H1 (cell line): Measurements from ENCODE around the gene CSHL1. TPM values are rescaled to one million over a fixed set of nuclear protein-coding genes. Genes with fewer than 3 reads are reported as not detected.

Source experiments
- CTCF ChIA-PET: fragments of 300-600 bp; sonication (Branson Sonifier 250); formaldehyde crosslinking; loops from one replicate; lab custom pipeline; 2021; ENCODE audit not compliant: partially characterized antibody; lab: Charles Lee
- POLR2A ChIA-PET: fragments of 300-600 bp; sonication (Branson Sonifier 250); formaldehyde crosslinking; loops from one replicate; lab custom pipeline; 2021; ENCODE audit warnings: inconsistent platforms; ENCODE audit not compliant: partially characterized antibody; lab: Charles Lee
- DNase-seq, 2 experiments: peaks; one replicate each; pipeline versions ENCODE4 v3.0.0 to v3.0.0-alpha.2; 2010 to 2022; ENCODE audit warnings: low spot score in 2 of 2, low read depth in 1 of 2, mixed read lengths in 1 of 2
- FAIRE-seq: peaks from 2 replicates; lab custom pipeline; 2011; peaks lifted over from hg19 to GRCh38; lab: Jason Lieb, UNC
- H2AFZ ChIP-seq: 2 replicates; pipeline ENCODE4 v1.8.1; 2012; ENCODE audit warnings: low read length, inconsistent platforms
- H2AK5ac ChIP-seq: 2 replicates; pipeline ENCODE4 v1.6.1; 2013; ENCODE audit warnings: low read depth, low read length
- H2BK120ac ChIP-seq: replicated peaks from 2 replicates; pipeline ENCODE3; 2013; ENCODE audit warnings: low read depth, low read length, inconsistent platforms
- H2BK12ac ChIP-seq: 2 replicates; pipeline ENCODE4 v1.6.1; 2013; ENCODE audit warnings: low read depth, low read length
- H2BK15ac ChIP-seq: 2 replicates; pipeline ENCODE4 v1.6.1; 2013; ENCODE audit warnings: low read length
- H2BK20ac ChIP-seq: 2 replicates; pipeline ENCODE4 v1.6.1; 2013; ENCODE audit warnings: low read length
- H2BK5ac ChIP-seq: 2 replicates; pipeline ENCODE4 v1.6.1; 2013; ENCODE audit warnings: low read depth, low read length
- H3K14ac ChIP-seq: 2 replicates; pipeline ENCODE4 v1.6.1; 2013; ENCODE audit warnings: inconsistent platforms; ENCODE audit not compliant: insufficient read length
- H3K18ac ChIP-seq: 2 replicates; pipeline ENCODE4 v1.6.1; 2013; ENCODE audit warnings: low read length; ENCODE audit errors: extremely low read depth
- H3K23ac ChIP-seq: 2 replicates; pipeline ENCODE4 v1.6.1; 2013; ENCODE audit warnings: inconsistent platforms; ENCODE audit not compliant: insufficient read length
- H3K23me2 ChIP-seq: 2 replicates; pipeline ENCODE4 v1.6.1; 2013; ENCODE audit warnings: low read depth, low read length
- H3K27ac ChIP-seq: 2 replicates; pipeline ENCODE4 v1.6.1; 2011; ENCODE audit warnings: low read depth, low read length, inconsistent platforms
- H3K27me3 ChIP-seq, 4 experiments: replicated peaks in 1 of 4; 1 replicate in 1 of 4; 2 replicates in 3 of 4; pipeline versions ENCODE4 v1.6.1 to v1.8.1; 2011 to 2013; ENCODE audit warnings: low read length in 3 of 4, mild to moderate bottlenecking in 3 of 4, inconsistent platforms in 2 of 4, mixed read lengths in 2 of 4, moderate library complexity in 1 of 4; ENCODE audit not compliant: control insufficient read depth in 3 of 4, insufficient read depth in 3 of 4; ENCODE audit errors: extremely low read depth in 1 of 4
- H3K36me3 ChIP-seq, 4 experiments: 2 replicates each; pipeline versions ENCODE4 v1.6.1 to v1.8.1; 2011 to 2013; ENCODE audit warnings: mild to moderate bottlenecking in 4 of 4, low read length in 3 of 4, moderate library complexity in 2 of 4, control low read depth in 1 of 4, inconsistent platforms in 1 of 4; ENCODE audit not compliant: insufficient read depth in 4 of 4, control insufficient read depth in 2 of 4
- H3K4ac ChIP-seq: replicated peaks from 2 replicates; pipeline ENCODE3; 2013; ENCODE audit warnings: low read length, low read depth, mixed read lengths, inconsistent platforms; ENCODE audit not compliant: insufficient read length
- H3K4me1 ChIP-seq, 4 experiments: replicated peaks in 1 of 4; 1 replicate in 1 of 4; 2 replicates in 3 of 4; pipeline versions ENCODE4 v1.6.1 to v1.8.1; 2011 to 2013; ENCODE audit warnings: low read length in 3 of 4, inconsistent platforms in 2 of 4, mixed read lengths in 1 of 4; ENCODE audit not compliant: insufficient read depth in 4 of 4, control insufficient read depth in 3 of 4
- H3K4me2 ChIP-seq, 2 experiments: 2 replicates each; pipeline versions ENCODE4 v1.6.1 to v1.8.1; 2011 to 2013; ENCODE audit warnings: low read depth in 2 of 2, low read length in 2 of 2, control low read depth in 1 of 2, inconsistent platforms in 1 of 2, mild to moderate bottlenecking in 1 of 2; ENCODE audit not compliant: insufficient read depth in 1 of 2
- H3K4me3 ChIP-seq, 4 experiments: fragments of 200-600, 300-600 bp in 1 of 4; sonication (generic), shearing (Covaris generic), sonication (Bioruptor Twin) in 1 of 4; 2 replicates each; pipeline versions ENCODE4 v1.5.1 to v1.8.1; 2011 to 2016; ENCODE audit warnings: low read length in 4 of 4, low read depth in 3 of 4, control low read depth in 2 of 4, inconsistent platforms in 2 of 4, mild to moderate bottlenecking in 2 of 4, mixed read lengths in 1 of 4, moderate library complexity in 1 of 4; ENCODE audit not compliant: insufficient read depth in 2 of 4; ENCODE audit errors: extremely low read depth in 1 of 4
- H3K56ac ChIP-seq: replicated peaks from 2 replicates; pipeline ENCODE3; 2013; ENCODE audit warnings: low read depth, mild to moderate bottlenecking, mixed read lengths, low read length, inconsistent platforms; ENCODE audit not compliant: insufficient read length
- H3K79me1 ChIP-seq: 2 replicates; pipeline ENCODE4 v1.6.1; 2013; ENCODE audit warnings: low read depth, low read length, control low read depth
- H3K79me2 ChIP-seq, 2 experiments: 2 replicates each; pipeline versions ENCODE4 v1.6.1 to v1.8.1; 2012 to 2013; ENCODE audit warnings: low read length in 2 of 2, mild to moderate bottlenecking in 2 of 2, inconsistent platforms in 1 of 2; ENCODE audit not compliant: insufficient read depth in 2 of 2, control insufficient read depth in 1 of 2
- H3K9ac ChIP-seq, 4 experiments: replicated peaks in 1 of 4; 1 replicate in 1 of 4; 2 replicates in 3 of 4; pipeline versions ENCODE4 v1.6.1 to v1.8.1; 2011 to 2013; ENCODE audit warnings: low read depth in 3 of 4, low read length in 3 of 4, control low read depth in 2 of 4, mild to moderate bottlenecking in 2 of 4, moderate library complexity in 2 of 4, inconsistent platforms in 1 of 4; ENCODE audit errors: extremely low read depth in 1 of 4
- H3K9me3 ChIP-seq, 2 experiments: 2 replicates each; pipeline versions ENCODE4 v1.6.1 to v1.8.1; 2012 to 2013; ENCODE audit warnings: mild to moderate bottlenecking in 2 of 2, moderate library complexity in 2 of 2, control low read depth in 1 of 2, inconsistent platforms in 1 of 2, low read depth in 1 of 2, low read length in 1 of 2, mixed read lengths in 1 of 2; ENCODE audit not compliant: insufficient read depth in 2 of 2
- H4K20me1 ChIP-seq, 2 experiments: replicated peaks in 1 of 2; 2 replicates each; pipeline versions ENCODE3 to v1.8.1; 2011 to 2013; ENCODE audit warnings: inconsistent platforms in 2 of 2, low read length in 2 of 2, mild to moderate bottlenecking in 1 of 2; ENCODE audit not compliant: insufficient read depth in 2 of 2, control insufficient read depth in 1 of 2
- H4K5ac ChIP-seq: 2 replicates; pipeline ENCODE4 v1.6.1; 2013; ENCODE audit warnings: low read length, low read depth, mixed read lengths, inconsistent platforms; ENCODE audit not compliant: insufficient read length
- H4K8ac ChIP-seq: 2 replicates; pipeline ENCODE4 v1.8.0; 2013; ENCODE audit warnings: mild to moderate bottlenecking, moderate library complexity, low read length, inconsistent platforms; ENCODE audit not compliant: insufficient read depth; ENCODE audit errors: extremely low read depth
- H4K91ac ChIP-seq: replicated peaks from 2 replicates; pipeline ENCODE3; 2013; ENCODE audit warnings: low read length, mixed read lengths, inconsistent platforms; ENCODE audit not compliant: insufficient read length
- BACH1 ChIP-seq: IDR thresholded peaks from 2 replicates; pipeline ENCODE4 v1.6.1; 2012; ENCODE audit warnings: low read length, improper control_type of control experiment
- FOSL1 ChIP-seq: IDR thresholded peaks from 2 replicates; pipeline ENCODE4 v1.6.1; 2011; ENCODE audit warnings: mild to moderate bottlenecking, low read depth, low read length, moderate library complexity; ENCODE audit not compliant: insufficient read depth
- MAFK ChIP-seq: IDR thresholded peaks from 2 replicates; pipeline ENCODE4 v1.6.1; 2012; ENCODE audit warnings: low read depth, mild to moderate bottlenecking, improper control_type of control experiment, low read length
- TAF7 ChIP-seq: optimal IDR thresholded peaks from 2 replicates; pipeline ENCODE3; 2011; ENCODE audit warnings: low read depth, mild to moderate bottlenecking, inconsistent platforms, low read length, moderate library complexity, borderline replicate concordance
- WGBS, 2 experiments: shearing (Covaris generic) in 1 of 2; methylation state at CpG; one replicate each; pipeline versions ENCODE4 v1.1.6 to v1.1.7; 2013 to 2015; ENCODE audit warnings: low lambda C conversion rate in 2 of 2, mixed read lengths in 2 of 2, inconsistent platforms in 1 of 2, low coverage in 1 of 2, missing lambda C conversion rate in 1 of 2; ENCODE audit not compliant: insufficient replicate concordance in 2 of 2, insufficient coverage in 1 of 2, insufficient read length in 1 of 2; ENCODE audit errors: extremely low coverage in 1 of 2, missing lambda C conversion rate in 1 of 2; 5-methylcytosine and 5-hydroxymethylcytosine counted together
- polyA plus RNA-seq, 7 experiments: library from polyadenylated mRNA; depleted of rRNA in 3 of 7; stranded (reverse) in 5 of 7; unstranded in 2 of 7; fragments of >200 nt in 5 of 7; fragments of 200-250 nt in 2 of 7; gene quantifications; 1 replicate in 5 of 7; 2 replicates in 1 of 7; 4 replicates in 1 of 7; pipeline versions ENCODE4 v1.2.1 to v1.2.3, GENCODE V29; 2011 to 2013; ENCODE audit warnings: missing spikeins in 2 of 7, mixed read lengths in 2 of 7
- total RNA-seq: library from RNA; stranded (reverse); fragmentation: NEBNext Ultra II Directional; extraction: Animal tissue kit (Norgen Biotek cat#: 25700); gene quantifications from 2 replicates; pipeline ENCODE4 v1.2.1, GENCODE V29; 2021

Gene CSHL1
- total and polyA plus RNA-seq, 2 of the 8 experiments (the other 6 are each of a cell fraction or from before 2014, with no cell fraction given), result not detected

DNA sequence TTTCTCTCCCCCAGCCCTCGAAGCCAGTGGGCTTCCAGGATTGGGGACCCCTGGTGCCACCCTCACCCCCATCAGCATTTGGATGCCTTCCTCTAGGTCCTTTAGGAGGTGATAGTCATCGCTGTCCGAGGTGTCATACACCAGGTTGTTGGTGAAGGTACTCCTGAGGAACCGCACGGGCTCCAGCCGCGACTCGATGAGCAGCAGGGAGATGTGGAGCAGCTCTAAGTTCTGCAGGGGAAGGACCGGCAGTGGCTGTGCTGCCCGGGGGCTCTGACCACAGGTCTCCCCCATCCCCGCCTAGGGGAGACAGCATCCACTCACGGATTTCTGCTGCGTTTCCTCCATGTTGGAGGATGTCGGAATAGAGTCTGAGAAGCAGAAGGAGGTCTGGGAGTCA, 962 bp downstream of the CSHL1 start:
- Histone ChIP-seq H3K79me1 (no peaks in the 10 kb centered on the region), H4K5ac (no peak overlapping the region), H2BK12ac (no peak overlapping the region), H2BK5ac (no peak overlapping the region), H2AK5ac (no peak overlapping the region), H3K4me2 (no peak overlapping the region), H3K4me3 (no peak overlapping the region), H3K14ac (no peak overlapping the region), H3K9ac (no peak overlapping the region), H4K8ac (no peak overlapping the region), H2AFZ (no peak overlapping the region), H4K20me1 (no peaks in the 10 kb centered on the region), H3K36me3 (no peaks in the 10 kb centered on the region), H3K4me1 (peaks cover 0 to 4% (median under 1%) of the 10 kb centered on the region in 4 experiments; a peak in 2 of 7 replicates), H2BK15ac (no peak overlapping the region), H3K23me2 (no peaks in the 10 kb centered on the region), H3K4ac (no peak overlapping the region), H2BK120ac (no peak overlapping the region), H3K9me3 (no peaks in the 10 kb centered on the region), H3K18ac (no peak overlapping the region), H3K27ac (no peak overlapping the region), H3K23ac (no peak overlapping the region), H3K56ac (no peak overlapping the region), H4K91ac (no peak overlapping the region), H3K79me2 (no peaks in the 10 kb centered on the region), H3K27me3 (no peaks in the 10 kb centered on the region), H2BK20ac (no peak overlapping the region)
- FAIRE-seq (no peak), DNase-seq (no peak)
- 89% methylated on average over 13 of the region's 14 CpGs; no CpG with 5 or more reads in 1 of the 2 experiments for WGBS, 2 experiments
- ChIA-PET CTCF (interaction anchor here (0.8 to 11.2 kb wide), 24 partner anchors 9 to 192 kb away, joined by 3 to 270 read pairs (median 12); partner anchors contain the start of genes CD79B, CSH1, GH1 and GH2), POLR2A (no interaction called here)
- TF ChIP-seq FOSL1, result no peak
- no peak for TF ChIP-seq BACH1
- TF ChIP-seq MAFK, result no peak
- no peak for TF ChIP-seq TAF7
